Myocyte (in vitro differentiated cells): ENCODE data around the gene MTERF2. TPM values are rescaled to one million over a fixed set of nuclear protein-coding genes. Genes with fewer than 3 reads are reported as not detected.

Experiments
- DNase-seq: peaks from one replicate; pipeline ENCODE4 v3.0.0-alpha.2; 2012; ENCODE audit warnings: low read depth
- total RNA-seq: library from RNA; depleted of rRNA; stranded (reverse); fragments of >200 nt; gene quantifications from 2 replicates; pipeline ENCODE4 v1.2.3, GENCODE V29; 2014

The MTERF2 gene
- total RNA-seq, 1 donor from 2014 or later: 19.3 TPM

DNA sequence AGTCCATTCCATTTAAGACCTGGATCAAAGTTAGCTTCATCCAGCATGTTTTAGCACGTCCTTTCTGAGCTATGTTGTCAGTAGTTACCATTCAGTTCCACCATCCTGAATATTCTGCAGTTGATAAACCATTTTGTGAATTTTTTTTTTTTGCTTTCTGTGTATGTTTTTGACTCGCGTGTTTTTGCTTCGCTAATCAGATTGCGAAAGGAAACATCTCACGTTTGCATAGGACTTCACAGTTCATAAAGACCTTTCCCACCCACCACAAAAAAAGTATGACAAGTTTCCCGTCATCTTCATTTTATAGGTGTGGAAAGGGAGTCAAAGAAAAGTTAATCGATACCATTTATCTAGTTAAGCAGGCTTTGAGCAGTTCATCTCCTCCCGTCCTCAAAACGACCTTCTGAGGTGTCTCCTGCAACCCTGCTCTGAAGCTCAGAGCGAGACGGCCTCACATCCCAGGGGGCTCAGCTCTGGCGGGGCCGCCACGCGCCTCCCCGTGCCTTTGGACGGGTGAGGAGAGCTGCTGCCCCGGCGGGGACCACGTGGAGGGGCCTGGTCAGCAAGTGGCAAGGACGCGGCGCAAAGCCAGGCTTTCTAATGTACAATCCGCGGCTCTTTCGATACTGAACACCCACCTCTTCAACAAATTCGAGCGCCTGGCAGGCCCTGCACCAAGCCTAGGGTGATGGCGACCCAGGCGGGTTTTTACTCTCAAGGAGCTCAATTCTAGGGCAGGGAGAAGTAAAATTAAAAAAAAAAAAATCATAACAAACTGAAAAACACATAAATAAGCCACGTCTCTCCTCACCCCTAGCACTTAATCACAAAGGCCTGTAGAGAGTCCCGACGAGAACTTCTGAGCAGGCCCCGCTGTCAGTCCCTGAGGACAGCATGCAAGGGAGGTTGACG, 32.2 kb downstream of the MTERF2 start:
- DNase-seq: peak; percentile 39

DNA sequence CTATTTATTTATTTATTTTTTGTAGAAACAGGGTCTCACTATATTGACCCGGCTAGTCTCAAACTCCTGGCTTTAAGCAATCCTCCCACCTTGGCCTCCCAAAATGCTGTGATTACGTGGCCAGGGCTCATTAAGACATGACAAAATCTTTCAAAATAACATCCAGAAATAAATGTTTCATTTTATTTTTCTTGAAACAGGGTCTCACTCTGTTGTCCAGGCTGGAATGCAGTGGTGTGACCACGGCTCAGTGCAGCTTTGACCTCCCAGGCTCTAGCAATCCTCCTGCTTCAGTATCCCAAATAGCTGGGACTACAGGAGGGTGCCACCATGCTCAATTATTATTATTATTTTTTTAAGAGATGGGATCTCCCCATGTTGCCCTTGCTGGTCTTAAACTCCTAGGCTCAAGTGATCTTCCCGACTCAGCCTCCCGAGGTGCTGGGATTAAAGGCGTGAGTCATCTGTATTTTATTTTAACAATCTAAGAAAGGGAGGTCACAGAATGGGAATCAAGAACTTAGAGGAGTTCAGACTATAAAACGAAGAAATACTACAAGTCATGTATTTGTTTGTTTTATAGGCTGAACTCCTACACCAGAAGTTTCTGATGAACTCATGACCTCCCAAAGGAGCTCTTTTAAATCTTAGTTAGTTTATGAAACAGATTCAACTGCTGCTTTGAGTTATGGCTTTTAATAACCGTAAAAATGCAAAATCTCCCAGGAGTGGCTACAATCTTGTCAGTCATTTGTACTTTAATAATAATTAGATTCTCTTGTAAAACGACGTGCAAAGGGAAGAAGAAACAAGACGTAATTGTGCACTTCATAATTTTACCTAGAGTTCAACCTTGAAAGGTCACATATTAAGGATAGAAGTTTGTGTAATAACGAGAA, 33.3 kb downstream of the MTERF2 start:
- no peak for DNase-seq

DNA sequence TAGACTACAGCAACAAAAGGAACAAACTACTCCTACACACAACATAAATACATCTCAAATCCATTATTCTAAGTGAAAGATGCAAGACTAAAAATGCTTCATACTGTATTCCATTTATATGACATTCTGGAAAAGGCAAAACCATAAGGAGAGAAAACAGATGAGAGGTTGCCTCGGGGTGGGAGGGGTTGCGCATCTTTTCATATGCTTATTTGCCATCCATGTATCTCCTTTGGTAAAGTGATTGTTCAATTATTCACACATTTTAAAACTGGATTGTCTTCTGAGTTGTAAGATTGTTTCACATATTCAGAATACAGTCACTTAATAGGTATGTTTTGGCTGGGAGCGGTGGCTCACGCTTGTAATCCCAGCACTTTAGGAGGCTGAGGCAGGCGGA, 36.4 kb downstream of the MTERF2 start:
- DNase-seq: no peak

DNA sequence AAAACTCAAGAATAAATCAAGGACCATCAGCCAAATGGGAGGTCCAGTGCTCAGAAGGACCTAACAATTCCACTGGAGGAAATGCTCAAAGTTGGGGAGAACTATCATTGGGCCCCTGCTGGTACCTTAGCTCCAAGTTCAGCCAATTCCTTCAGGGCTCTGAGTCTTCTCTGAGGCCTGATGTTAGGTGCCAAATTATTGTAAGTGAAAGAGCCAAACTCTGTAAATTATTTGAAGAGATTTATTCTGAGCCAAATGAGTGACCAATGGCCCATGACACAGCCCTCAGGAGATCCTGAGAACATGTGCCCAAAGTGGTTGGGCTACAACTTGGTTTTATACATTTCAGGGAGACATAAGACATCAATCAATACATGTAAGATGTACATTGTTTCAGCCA, 39.5 kb downstream of the MTERF2 start:
- DNase-seq: no peak

DNA sequence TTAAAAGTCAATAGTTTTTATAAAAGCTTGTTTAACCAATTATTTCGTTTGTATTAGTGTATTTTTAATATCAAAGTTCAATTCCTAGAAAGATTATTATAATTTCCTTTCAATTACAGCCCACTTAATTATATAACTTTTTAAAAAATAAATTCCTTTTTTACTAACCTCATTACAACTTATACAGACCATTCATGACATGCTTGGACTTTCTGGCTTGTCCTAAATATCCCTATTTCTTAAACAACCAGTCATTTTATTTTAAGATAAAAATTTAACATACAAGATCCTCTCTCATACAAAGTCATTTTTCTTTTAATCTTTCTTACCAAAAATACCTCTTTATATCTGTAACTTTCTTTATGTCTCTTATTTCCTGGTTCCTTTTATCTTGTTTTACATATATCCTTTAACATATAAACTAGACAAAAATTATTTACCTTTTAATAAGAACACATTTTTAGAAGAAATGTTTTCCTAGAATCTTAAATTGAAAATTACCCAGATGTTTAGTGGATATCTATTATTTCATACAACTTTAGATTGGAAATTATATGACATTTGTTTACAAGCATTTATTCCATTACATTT, 41.6 kb downstream of the MTERF2 start:
- no peak for DNase-seq

GRCh38 chr12:106942775-106943174, 44.2 kb downstream of the MTERF2 start:
- DNase-seq: peak; percentile 80

- DNase-seq: no peak
Measured at GRCh38 chr12:106941481-106942156, 45.3 kb downstream of the MTERF2 start.

DNA sequence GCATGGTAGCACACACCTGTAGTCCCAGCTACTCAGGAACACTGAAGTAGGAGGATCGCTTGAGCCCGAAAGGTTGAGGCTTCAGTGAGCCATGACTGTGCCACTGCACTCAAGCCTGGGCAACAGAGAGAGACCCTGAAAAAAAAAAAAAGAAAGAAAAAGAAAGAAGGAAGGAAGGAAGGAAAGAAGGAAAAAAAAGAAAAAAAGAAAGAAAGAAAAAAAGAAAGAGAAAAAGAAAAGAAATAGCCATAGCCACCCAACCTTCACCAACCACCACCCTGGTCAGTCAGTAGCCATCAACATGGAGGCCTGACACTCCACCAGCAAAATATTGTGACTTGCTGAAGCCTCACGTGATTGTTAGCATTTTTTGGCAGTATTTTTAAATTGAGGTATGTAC, 52.7 kb downstream of the MTERF2 start:
- no peak for DNase-seq

Other genes starting within 250 kb of the MTERF2 start
- 7.6 and 8.7 TPM in 2 replicates for gene RIC8B, start 212.5 kb downstream of the MTERF2 start, total RNA-seq
- 77.9 and 105 TPM in 2 replicates for gene TMEM263, start 31.2 kb downstream of the MTERF2 start, total RNA-seq
- gene CRY1, start 106.4 kb upstream of the MTERF2 start, total RNA-seq: 29.3 and 29.8 TPM in 2 replicates